Colonic mucosa (tissue), 4 donors: Measurements from ENCODE around the gene LRRC8A. TPM values are rescaled to one million over a fixed set of nuclear protein-coding genes. Genes with fewer than 3 reads are reported as not detected.
A peak's percentile ranks its signal among the peaks of the same experiment; 100 is the strongest.

ENCODE experiments used
- DNase-seq: peaks from one replicate; pipeline ENCODE4 v3.0.0-alpha.2; 2020
- H3K27ac ChIP-seq: fragments of 200-600 bp; one replicate; pipeline ENCODE4 v1.8.0; 2021
- H3K27me3 ChIP-seq: fragments of 200-600 bp; one replicate; pipeline ENCODE4 v1.8.0; 2021
- H3K36me3 ChIP-seq: fragments of 200-600 bp; one replicate; pipeline ENCODE4 v1.8.0; 2021
- H3K4me1 ChIP-seq: fragments of 200-600 bp; one replicate; pipeline ENCODE4 v1.8.0; 2021; ENCODE audit warnings: mild to moderate bottlenecking
- H3K4me3 ChIP-seq: fragments of 200-600 bp; one replicate; pipeline ENCODE4 v1.8.0; 2021
- H3K9ac ChIP-seq, 2 donors: one replicate each; pipeline ENCODE4 v1.7.0; 2013; ENCODE audit warnings: control low read depth in 2 of 2, low read depth in 2 of 2, low read length in 2 of 2
- H3K9me3 ChIP-seq: fragments of 200-600 bp; one replicate; pipeline ENCODE4 v1.8.0; 2021
- CTCF ChIP-seq: fragments of 200-600 bp; IDR thresholded peaks from one replicate; pipeline ENCODE4 v1.8.0; 2022; ENCODE audit warnings: antibody characterized with exemption, mild to moderate bottlenecking
- intact Hi-C: fragments of 100-400 bp; cut with DNase I; formaldehyde crosslinking; loops from one replicate; pipeline ENCODE4 v1.14.1; 2022
- total RNA-seq, 2 donors: library from RNA; stranded (reverse); fragmentation: NEBNext Ultra II Directional in 1 of 2; extraction: Animal tissue kit (Norgen Biotek cat#: 25700) in 1 of 2; gene quantifications; one replicate each; pipeline ENCODE4 v1.2.1, GENCODE V29; 2021
- donor health status: healthy.
- donor health status: DM: no; HTN: no; CAD: no.
- donor health status: DM: no; HTN: no; CAD: no.

The LRRC8A gene
- total RNA-seq, 2 donors from 2014 or later: 26.5 to 31.5 TPM

DNA sequence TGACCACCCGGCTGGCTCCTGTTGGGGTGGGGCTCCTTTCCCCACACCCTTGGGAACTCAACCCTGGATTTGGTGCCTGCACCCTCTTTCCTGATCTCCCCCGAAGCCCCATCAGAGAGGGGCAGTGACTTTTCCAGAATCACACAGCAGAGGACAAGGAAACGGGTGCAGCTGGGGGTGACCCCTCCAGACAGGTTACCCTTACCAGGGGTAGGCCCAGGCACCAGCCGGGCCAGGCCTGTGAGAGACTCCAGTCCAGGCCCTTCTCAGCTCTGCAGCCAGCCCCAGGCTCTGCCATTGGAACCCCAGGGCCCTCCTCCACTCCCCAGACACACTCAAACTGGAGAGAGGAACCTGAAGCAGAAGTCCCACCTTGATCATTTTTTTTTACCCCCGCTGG, 19.9 kb downstream of the LRRC8A start:
- no peaks in the 10 kb centered on the region for H3K27me3 ChIP-seq
- H3K4me1 ChIP-seq: peaks cover 13% of the 10 kb centered on the region
- peak overlapping the region in 1 of 2 donors; percentile 51 for H3K9ac ChIP-seq
- DNase-seq: no peak
- no peaks in the 10 kb centered on the region for H3K36me3 ChIP-seq
- no peak for TF ChIP-seq CTCF
- no peak overlapping the region for H3K4me3 ChIP-seq
- H3K27ac ChIP-seq: peak overlapping the region; percentile 68
- intact Hi-C loops: no loop called here
- no peaks in the 10 kb centered on the region for H3K9me3 ChIP-seq

GRCh38 chr9:128902351-128903078, 20.6 kb downstream of the LRRC8A start:
- Histone ChIP-seq H3K9me3 (no peaks in the 10 kb centered on the region), H3K27ac (peak overlapping the region; percentile 68), H3K4me1 (peaks cover 13% of the 10 kb centered on the region), H3K36me3 (no peaks in the 10 kb centered on the region), H3K9ac (peak overlapping the region; percentile 38 to 51), H3K4me3 (no peak overlapping the region), H3K27me3 (no peaks in the 10 kb centered on the region)
- TF ChIP-seq CTCF: no peak
- peak; percentile 83 for DNase-seq
- intact Hi-C loops: no loop called here

DNA sequence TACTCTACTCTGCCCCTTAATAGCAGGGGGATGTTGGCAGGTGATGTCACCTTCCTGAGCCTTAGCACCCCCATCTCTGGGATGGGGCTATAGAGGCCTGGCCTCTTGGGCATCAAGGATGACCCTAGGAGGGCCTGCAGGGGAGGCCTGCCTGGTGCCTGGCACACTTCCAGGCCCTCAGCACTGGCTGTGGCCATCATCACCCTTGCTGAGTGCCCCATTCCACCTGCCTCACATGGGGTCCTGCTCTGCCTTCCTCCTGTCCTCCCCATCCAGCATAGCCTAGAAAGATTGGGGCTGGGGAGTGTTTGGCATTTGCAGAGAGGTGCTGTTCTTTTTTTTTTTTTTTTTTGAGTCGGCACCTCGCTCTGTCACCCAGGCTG, 21.1 kb downstream of the LRRC8A start:
- H3K4me3 ChIP-seq: no peak overlapping the region
- H3K36me3 ChIP-seq: peaks cover 3% of the 10 kb centered on the region
- no peaks in the 10 kb centered on the region for H3K27me3 ChIP-seq
- intact Hi-C loops: no loop called here
- peak overlapping the region in 1 of 2 donors; percentile 51 for H3K9ac ChIP-seq
- H3K4me1 ChIP-seq: peaks cover 13% of the 10 kb centered on the region
- peak overlapping the region; percentile 68 for H3K27ac ChIP-seq
- no peak for TF ChIP-seq CTCF
- no peak for DNase-seq
- H3K9me3 ChIP-seq: no peaks in the 10 kb centered on the region

- no peaks in the 10 kb centered on the region for H3K27me3 ChIP-seq
- intact Hi-C loops: no loop called here
- H3K27ac ChIP-seq: no peak overlapping the region
- no peak for TF ChIP-seq CTCF
- DNase-seq: no peak
- H3K36me3 ChIP-seq: peaks cover 11% of the 10 kb centered on the region
- H3K4me1 ChIP-seq: peaks cover 13% of the 10 kb centered on the region
- no peak overlapping the region for H3K9ac ChIP-seq
- H3K9me3 ChIP-seq: no peaks in the 10 kb centered on the region
- no peak overlapping the region for H3K4me3 ChIP-seq
Observed at GRCh38 chr9:128903871-128904620, 22.1 kb downstream of the LRRC8A start.

DNA sequence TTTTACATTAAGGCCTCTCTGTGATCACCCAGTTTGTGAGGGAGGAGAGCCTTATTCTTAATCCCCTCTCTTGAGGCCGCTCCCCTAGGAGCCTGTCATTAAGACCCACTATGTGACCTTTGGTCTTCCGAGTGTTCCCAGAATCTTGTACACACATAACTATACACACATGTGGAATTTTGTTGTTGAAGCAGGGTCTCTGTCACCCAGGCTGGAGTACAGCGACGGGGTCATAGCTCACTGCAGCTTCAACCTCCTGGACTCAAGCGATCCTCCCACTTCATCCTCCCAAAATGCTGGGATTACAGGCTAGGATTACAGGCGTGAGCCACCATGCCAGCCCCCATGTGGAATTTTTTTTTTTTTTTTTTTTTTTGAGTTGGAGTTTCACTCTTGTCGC, 24.0 kb downstream of the LRRC8A start:
- Histone ChIP-seq H3K9ac (no peak overlapping the region), H3K4me1 (peaks cover 13% of the 10 kb centered on the region), H3K27ac (no peak overlapping the region), H3K27me3 (no peaks in the 10 kb centered on the region), H3K9me3 (no peaks in the 10 kb centered on the region), H3K4me3 (no peak overlapping the region), H3K36me3 (peaks cover 19% of the 10 kb centered on the region)
- no peak for TF ChIP-seq CTCF
- intact Hi-C loops: no loop called here
- DNase-seq: no peak
